ENCODE data around the gene PEAK1. TPM values are rescaled to one million over a fixed set of nuclear protein-coding genes. Genes with fewer than 3 reads are reported as not detected.

Gene PEAK1
- total and polyA plus RNA-seq, 9 of the 15 experiments (the other 6 are each of a cell fraction or from before 2014, with no cell fraction given) = 0.99 to 22.4 (median 10.8) TPM

- TF ChIP-seq, protein P1, sequence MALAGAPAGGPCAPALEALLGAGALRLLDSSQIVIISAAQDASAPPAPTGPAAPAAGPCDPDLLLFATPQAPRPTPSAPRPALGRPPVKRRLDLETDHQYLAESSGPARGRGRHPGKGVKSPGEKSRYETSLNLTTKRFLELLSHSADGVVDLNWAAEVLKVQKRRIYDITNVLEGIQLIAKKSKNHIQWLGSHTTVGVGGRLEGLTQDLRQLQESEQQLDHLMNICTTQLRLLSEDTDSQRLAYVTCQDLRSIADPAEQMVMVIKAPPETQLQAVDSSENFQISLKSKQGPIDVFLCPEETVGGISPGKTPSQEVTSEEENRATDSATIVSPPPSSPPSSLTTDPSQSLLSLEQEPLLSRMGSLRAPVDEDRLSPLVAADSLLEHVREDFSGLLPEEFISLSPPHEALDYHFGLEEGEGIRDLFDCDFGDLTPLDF (CRISPR knock-in tag; IDR thresholded peaks at IDR 0.05) = no peak
- TF ChIP-seq ZNF445 (CRISPR knock-in tag; IDR thresholded peaks at IDR 0.05; ENCODE audit: low read depth) (no peak), ZEB2 (IDR thresholded peaks at IDR 0.05) (peak; percentile 82; the same call in 1 of the 2 replicates), HCFC1 (IDR thresholded peaks at IDR 0.05; ENCODE audit: low read depth, low read length) (peak; percentile 85), ADNP (tag; IDR thresholded peaks at IDR 0.05) (no peak), NBN (IDR thresholded peaks at IDR 0.05; ENCODE audit: low read depth) (peak; percentile 93), MYC (IDR thresholded peaks at IDR 0.05; ENCODE audit: low read depth, low read length) (peak; percentile 45), MYC (CRISPR knock-in tag; IDR thresholded peaks at IDR 0.05; ENCODE audit: borderline replicate concordance, low read depth) (peak; percentile 61; the same call in 1 of the 2 replicates), MEF2D (tag; conservative IDR thresholded peaks at IDR 0.05; ENCODE audit: low read depth) (peak; percentile 37; the same call in 1 of the 2 replicates), ZNF232 (CRISPR knock-in tag; IDR thresholded peaks at IDR 0.05) (no peak), EP300 (IDR thresholded peaks at IDR 0.05; ENCODE audit: low read length) (0 out of 2 replicates have a peak, but pooled peaks have one; percentile 21), ETS2 (tag; IDR thresholded peaks at IDR 0.05; ENCODE audit: borderline replicate concordance, poor library complexity, severe bottlenecking) (no peak), FOXM1 (IDR thresholded peaks at IDR 0.05; ENCODE audit: low read depth) (peak; percentile 42; the same call in 1 of the 2 replicates), FOXM1 (CRISPR knock-in tag; IDR thresholded peaks at IDR 0.05; ENCODE audit: low read depth) (no peak), HDAC1 (IDR thresholded peaks at IDR 0.05) (peak in 1 of 2 experiments; percentile 88; a peak in 2 of 4 replicates), KDM4B (IDR thresholded peaks at IDR 0.05; ENCODE audit: borderline replicate concordance in 2 of 2, low read depth in 1 of 2) (peak in 1 of 2 experiments; percentile 85; a peak in 1 of 4 replicates), UBTF (IDR thresholded peaks at IDR 0.05; ENCODE audit: borderline replicate concordance in 1 of 2, low read depth in 2 of 2, low read length in 2 of 2) (no peak), GATAD2A (IDR thresholded peaks at IDR 0.05) (peak; percentile 92; the same call in 1 of the 2 replicates)
- TF ChIP-seq, protein P2, sequence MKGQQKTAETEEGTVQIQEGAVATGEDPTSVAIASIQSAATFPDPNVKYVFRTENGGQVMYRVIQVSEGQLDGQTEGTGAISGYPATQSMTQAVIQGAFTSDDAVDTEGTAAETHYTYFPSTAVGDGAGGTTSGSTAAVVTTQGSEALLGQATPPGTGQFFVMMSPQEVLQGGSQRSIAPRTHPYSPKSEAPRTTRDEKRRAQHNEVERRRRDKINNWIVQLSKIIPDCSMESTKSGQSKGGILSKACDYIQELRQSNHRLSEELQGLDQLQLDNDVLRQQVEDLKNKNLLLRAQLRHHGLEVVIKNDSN (CRISPR knock-in tag; IDR thresholded peaks at IDR 0.05) = no peak
- TF ChIP-seq, protein P3, sequence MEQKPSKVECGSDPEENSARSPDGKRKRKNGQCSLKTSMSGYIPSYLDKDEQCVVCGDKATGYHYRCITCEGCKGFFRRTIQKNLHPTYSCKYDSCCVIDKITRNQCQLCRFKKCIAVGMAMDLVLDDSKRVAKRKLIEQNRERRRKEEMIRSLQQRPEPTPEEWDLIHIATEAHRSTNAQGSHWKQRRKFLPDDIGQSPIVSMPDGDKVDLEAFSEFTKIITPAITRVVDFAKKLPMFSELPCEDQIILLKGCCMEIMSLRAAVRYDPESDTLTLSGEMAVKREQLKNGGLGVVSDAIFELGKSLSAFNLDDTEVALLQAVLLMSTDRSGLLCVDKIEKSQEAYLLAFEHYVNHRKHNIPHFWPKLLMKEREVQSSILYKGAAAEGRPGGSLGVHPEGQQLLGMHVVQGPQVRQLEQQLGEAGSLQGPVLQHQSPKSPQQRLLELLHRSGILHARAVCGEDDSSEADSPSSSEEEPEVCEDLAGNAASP (IDR thresholded peaks at IDR 0.05) = no peak
Measured at GRCh38 chr15:77420610-77421369, 886 bp upstream of the PEAK1 start, which contains the start of gene HMG20A (continued).

Data from K562 (cell line).